ENCODE results near the gene LETM1.

The LETM1 gene

DNA sequence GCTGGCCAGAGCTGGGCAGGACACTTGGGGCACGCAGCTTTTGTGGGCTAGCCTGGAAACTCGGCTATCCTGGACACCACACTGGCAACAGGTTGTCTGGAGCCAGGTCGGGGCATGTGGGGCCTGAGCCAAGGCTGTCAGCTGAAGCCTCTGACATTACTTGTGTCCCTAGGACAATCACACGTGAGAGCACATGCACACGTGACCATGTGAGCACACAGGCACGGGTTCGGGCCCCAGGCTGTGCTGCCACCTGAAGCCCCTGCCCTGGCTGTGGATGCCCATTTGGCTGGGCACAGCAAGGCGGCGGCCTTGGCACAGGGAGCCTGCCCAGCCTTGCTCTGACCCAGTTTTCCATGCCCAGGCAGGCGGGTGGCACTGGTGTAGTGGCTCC lies 71.6 kb downstream of the LETM1 start:
- H3K4me1 ChIP-seq (ENCODE audit: control insufficient read depth, insufficient read depth, low read depth, low read length) = peaks cover 24% of the 10 kb centered on the region
- H3K27me3 ChIP-seq (ENCODE audit: control insufficient read depth in 1 of 2, insufficient read depth in 1 of 2, low read length in 2 of 2) = peaks cover 12 to 33% of the 10 kb centered on the region in 2 experiments
- 88% methylated on average over 10 of the region's 10 CpGs for WGBS

DNA sequence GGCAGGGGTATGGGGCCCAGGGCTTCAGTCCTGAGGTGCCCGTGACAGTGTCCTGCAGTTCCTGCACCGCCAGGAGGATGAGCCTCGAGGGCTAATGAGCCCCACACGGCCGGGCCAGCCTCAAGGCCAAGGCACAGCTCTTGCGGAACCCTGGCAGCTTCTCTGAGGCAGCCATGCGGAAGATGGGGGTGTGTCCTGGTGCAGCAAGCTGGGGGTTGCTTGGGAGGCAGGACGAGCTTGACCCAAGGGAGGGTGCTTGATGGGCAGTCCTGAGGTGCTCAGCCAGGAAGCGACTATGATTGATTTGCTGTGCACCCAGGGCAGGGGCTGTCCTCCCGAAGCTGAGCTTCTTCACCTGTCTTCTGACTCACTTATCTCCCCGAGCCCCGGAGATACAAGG lies 72.0 kb downstream of the LETM1 start:
- no peaks in the 10 kb centered on the region for H3K9me3 ChIP-seq (ENCODE audit: control insufficient read depth, low read length)
- no peak overlapping the region for H2BK15ac ChIP-seq (ENCODE audit: low read depth, poor library complexity, severe bottlenecking)
- H3K4ac ChIP-seq (ENCODE audit: low read depth in 1 of 2, low read length in 2 of 2) = no peak overlapping the region
- 79% methylated on average over 10 of the region's 12 CpGs for WGBS
- no peak overlapping the region for H4K8ac ChIP-seq (ENCODE audit: low read length)
- no peak overlapping the region for H2BK120ac ChIP-seq (ENCODE audit: low read depth, low read length)
- H2AK5ac ChIP-seq (ENCODE audit: low read length, severe bottlenecking) = no peak overlapping the region
- no peak overlapping the region for H3K18ac ChIP-seq (ENCODE audit: low read depth in 1 of 2, low read length in 2 of 2)
- no peak overlapping the region for H2BK12ac ChIP-seq (ENCODE audit: low read length in 2 of 2)
- no peaks in the 10 kb centered on the region for H3K36me3 ChIP-seq (ENCODE audit: control insufficient read depth in 1 of 2, insufficient read depth in 2 of 2, low read depth in 1 of 2, low read length in 2 of 2)
- no peaks in the 10 kb centered on the region for H3K79me1 ChIP-seq (replicated peaks; ENCODE audit: low read length, poor library complexity, severe bottlenecking)
- DNase-seq = no peak
- no peak overlapping the region for H3K14ac ChIP-seq (ENCODE audit: low read length in 2 of 2)
- peaks cover 8 to 29% of the 10 kb centered on the region in 2 experiments for H3K27me3 ChIP-seq (ENCODE audit: control insufficient read depth in 1 of 2, insufficient read depth in 1 of 2, low read length in 2 of 2)
- H2AFZ ChIP-seq (ENCODE audit: low read depth, low read length) = no peak overlapping the region
- peaks cover 28% of the 10 kb centered on the region for H3K4me1 ChIP-seq (ENCODE audit: control insufficient read depth, insufficient read depth, low read depth, low read length)
- no peak overlapping the region for H3K23ac ChIP-seq (ENCODE audit: low read length in 2 of 2)
- H3K4me3 ChIP-seq (ENCODE audit: insufficient read depth in 1 of 2, low read depth in 1 of 2, low read length in 2 of 2) = no peak overlapping the region
- no peak overlapping the region for H3K9ac ChIP-seq (ENCODE audit: low read length)
- no peak overlapping the region for H2BK5ac ChIP-seq (ENCODE audit: low read depth, low read length, poor library complexity, severe bottlenecking)
- H4K91ac ChIP-seq (ENCODE audit: low read length) = no peak overlapping the region
- H3K4me2 ChIP-seq (ENCODE audit: low read length, poor library complexity, severe bottlenecking) = no peak overlapping the region
- H3K27ac ChIP-seq (ENCODE audit: low read length, poor library complexity, severe bottlenecking) = no peak overlapping the region

More for the DNA sequence above, 71.6 kb downstream of the LETM1 start:
- H2BK12ac ChIP-seq (ENCODE audit: low read length in 2 of 2) = no peak overlapping the region
- no peak overlapping the region for H3K23ac ChIP-seq (ENCODE audit: low read length in 2 of 2)
- no peak for DNase-seq
- H3K27ac ChIP-seq (ENCODE audit: low read length, poor library complexity, severe bottlenecking) = no peak overlapping the region
- H2BK5ac ChIP-seq (ENCODE audit: low read depth, low read length, poor library complexity, severe bottlenecking) = no peak overlapping the region
- no peak overlapping the region for H3K9ac ChIP-seq (ENCODE audit: low read length)
- no peaks in the 10 kb centered on the region for H3K9me3 ChIP-seq (ENCODE audit: control insufficient read depth, low read length)
- no peak overlapping the region for H3K4me2 ChIP-seq (ENCODE audit: low read length, poor library complexity, severe bottlenecking)
- H2BK120ac ChIP-seq (ENCODE audit: low read depth, low read length) = no peak overlapping the region
- H4K91ac ChIP-seq (ENCODE audit: low read length) = no peak overlapping the region
- H3K36me3 ChIP-seq (ENCODE audit: control insufficient read depth in 1 of 2, insufficient read depth in 2 of 2, low read depth in 1 of 2, low read length in 2 of 2) = no peaks in the 10 kb centered on the region
- no peaks in the 10 kb centered on the region for H3K79me1 ChIP-seq (replicated peaks; ENCODE audit: low read length, poor library complexity, severe bottlenecking)
- no peak overlapping the region for H3K4me3 ChIP-seq (ENCODE audit: insufficient read depth in 1 of 2, low read depth in 1 of 2, low read length in 2 of 2)
- no peak overlapping the region for H2AFZ ChIP-seq (ENCODE audit: low read depth, low read length)
- no peak overlapping the region for H4K8ac ChIP-seq (ENCODE audit: low read length)
- H3K18ac ChIP-seq (ENCODE audit: low read depth in 1 of 2, low read length in 2 of 2) = no peak overlapping the region
- no peak overlapping the region for H3K4ac ChIP-seq (ENCODE audit: low read depth in 1 of 2, low read length in 2 of 2)
- H2BK15ac ChIP-seq (ENCODE audit: low read depth, poor library complexity, severe bottlenecking) = no peak overlapping the region
- H2AK5ac ChIP-seq (ENCODE audit: low read length, severe bottlenecking) = no peak overlapping the region
- no peak overlapping the region for H3K14ac ChIP-seq (ENCODE audit: low read length in 2 of 2)

DNA sequence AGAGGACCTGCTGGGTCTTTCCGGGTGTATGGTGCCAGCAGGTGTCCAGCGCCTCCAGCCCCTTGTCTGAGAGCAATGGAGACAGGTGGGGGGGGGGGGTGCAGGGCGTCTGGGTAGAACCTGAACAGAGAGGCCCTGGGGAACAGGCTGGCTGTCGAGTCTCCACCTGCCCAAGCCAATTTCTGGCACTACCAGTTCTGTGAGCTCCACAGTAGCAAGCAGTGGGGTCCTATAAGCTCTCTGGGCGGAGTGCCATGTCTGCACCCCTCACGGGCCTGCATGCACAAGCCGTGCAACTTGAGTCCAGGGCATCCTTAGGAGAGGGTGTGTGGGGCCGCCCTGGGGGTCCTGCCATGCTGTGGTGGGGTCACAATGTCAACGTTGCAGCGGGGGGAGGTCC lies 72.9 kb downstream of the LETM1 start:
- H3K23ac ChIP-seq (ENCODE audit: low read length in 2 of 2) = no peak overlapping the region
- no peak overlapping the region for H3K27ac ChIP-seq (ENCODE audit: low read length, poor library complexity, severe bottlenecking)
- no peaks in the 10 kb centered on the region for H3K79me1 ChIP-seq (replicated peaks; ENCODE audit: low read length, poor library complexity, severe bottlenecking)
- H3K4me1 ChIP-seq (ENCODE audit: control insufficient read depth, insufficient read depth, low read depth, low read length) = peaks cover 34% of the 10 kb centered on the region
- DNase-seq = no peak
- no peak overlapping the region for H2BK5ac ChIP-seq (ENCODE audit: low read depth, low read length, poor library complexity, severe bottlenecking)
- H3K14ac ChIP-seq (ENCODE audit: low read length in 2 of 2) = no peak overlapping the region
- H4K91ac ChIP-seq (ENCODE audit: low read length) = no peak overlapping the region
- H2AK5ac ChIP-seq (ENCODE audit: low read length, severe bottlenecking) = no peak overlapping the region
- WGBS = 91% methylated on average over 7 of the region's 10 CpGs
- no peak overlapping the region for H2BK120ac ChIP-seq (ENCODE audit: low read depth, low read length)
- no peak overlapping the region for H3K4ac ChIP-seq (ENCODE audit: low read depth in 1 of 2, low read length in 2 of 2)
- peaks cover 8 to 27% of the 10 kb centered on the region in 2 experiments for H3K27me3 ChIP-seq (ENCODE audit: control insufficient read depth in 1 of 2, insufficient read depth in 1 of 2, low read length in 2 of 2)
- no peak overlapping the region for H2AFZ ChIP-seq (ENCODE audit: low read depth, low read length)
- H4K8ac ChIP-seq (ENCODE audit: low read length) = no peak overlapping the region
- no peak overlapping the region for H3K4me3 ChIP-seq (ENCODE audit: insufficient read depth in 1 of 2, low read depth in 1 of 2, low read length in 2 of 2)
- H2BK12ac ChIP-seq (ENCODE audit: low read length in 2 of 2) = no peak overlapping the region
- H3K4me2 ChIP-seq (ENCODE audit: low read length, poor library complexity, severe bottlenecking) = no peak overlapping the region
- H2BK15ac ChIP-seq (ENCODE audit: low read depth, poor library complexity, severe bottlenecking) = no peak overlapping the region
- H3K36me3 ChIP-seq (ENCODE audit: control insufficient read depth in 1 of 2, insufficient read depth in 2 of 2, low read depth in 1 of 2, low read length in 2 of 2) = no peaks in the 10 kb centered on the region
- no peak overlapping the region for H3K9ac ChIP-seq (ENCODE audit: low read length)
- H3K9me3 ChIP-seq (ENCODE audit: control insufficient read depth, low read length) = no peaks in the 10 kb centered on the region
- H3K18ac ChIP-seq (ENCODE audit: low read depth in 1 of 2, low read length in 2 of 2) = no peak overlapping the region

- peaks cover 3 to 26% of the 10 kb centered on the region in 2 experiments for H3K27me3 ChIP-seq (ENCODE audit: control insufficient read depth in 1 of 2, insufficient read depth in 1 of 2, low read length in 2 of 2)
- H3K27ac ChIP-seq (ENCODE audit: low read length, poor library complexity, severe bottlenecking) = no peak overlapping the region
- no peak overlapping the region for H2AFZ ChIP-seq (ENCODE audit: low read depth, low read length)
- H4K91ac ChIP-seq (ENCODE audit: low read length) = no peak overlapping the region
- H2BK5ac ChIP-seq (ENCODE audit: low read depth, low read length, poor library complexity, severe bottlenecking) = no peak overlapping the region
- H3K4me1 ChIP-seq (ENCODE audit: control insufficient read depth, insufficient read depth, low read depth, low read length) = peaks cover 44% of the 10 kb centered on the region
- no peak overlapping the region for H3K9ac ChIP-seq (ENCODE audit: low read length)
- no peak overlapping the region for H3K23ac ChIP-seq (ENCODE audit: low read length in 2 of 2)
- H2BK120ac ChIP-seq (ENCODE audit: low read depth, low read length) = no peak overlapping the region
- no peak overlapping the region for H2AK5ac ChIP-seq (ENCODE audit: low read length, severe bottlenecking)
- H3K9me3 ChIP-seq (ENCODE audit: control insufficient read depth, low read length) = no peaks in the 10 kb centered on the region
- no peaks in the 10 kb centered on the region for H3K79me1 ChIP-seq (replicated peaks; ENCODE audit: low read length, poor library complexity, severe bottlenecking)
- H2BK15ac ChIP-seq (ENCODE audit: low read depth, poor library complexity, severe bottlenecking) = no peak overlapping the region
- WGBS = 84% methylated on average over 14 of the region's 14 CpGs
- no peak overlapping the region for H3K4me3 ChIP-seq (ENCODE audit: insufficient read depth in 1 of 2, low read depth in 1 of 2, low read length in 2 of 2)
- no peak overlapping the region for H4K8ac ChIP-seq (ENCODE audit: low read length)
- no peak overlapping the region for H3K4ac ChIP-seq (ENCODE audit: low read depth in 1 of 2, low read length in 2 of 2)
- H3K18ac ChIP-seq (ENCODE audit: low read depth in 1 of 2, low read length in 2 of 2) = no peak overlapping the region
- H3K14ac ChIP-seq (ENCODE audit: low read length in 2 of 2) = no peak overlapping the region
- H3K4me2 ChIP-seq (ENCODE audit: low read length, poor library complexity, severe bottlenecking) = no peak overlapping the region
- H2BK12ac ChIP-seq (ENCODE audit: low read length in 2 of 2) = no peak overlapping the region
- DNase-seq = no peak
- H3K36me3 ChIP-seq (ENCODE audit: control insufficient read depth in 1 of 2, insufficient read depth in 2 of 2, low read depth in 1 of 2, low read length in 2 of 2) = no peaks in the 10 kb centered on the region
These were observed 75.5 kb downstream of the LETM1 start for GRCh38 chr4:1780435-1780834.

Measured in mesenchymal stem cell (in vitro differentiated cells and primary cell).